ENCODE measurements around the gene TBL1XR1.

TBL1XR1 gene

DNA sequence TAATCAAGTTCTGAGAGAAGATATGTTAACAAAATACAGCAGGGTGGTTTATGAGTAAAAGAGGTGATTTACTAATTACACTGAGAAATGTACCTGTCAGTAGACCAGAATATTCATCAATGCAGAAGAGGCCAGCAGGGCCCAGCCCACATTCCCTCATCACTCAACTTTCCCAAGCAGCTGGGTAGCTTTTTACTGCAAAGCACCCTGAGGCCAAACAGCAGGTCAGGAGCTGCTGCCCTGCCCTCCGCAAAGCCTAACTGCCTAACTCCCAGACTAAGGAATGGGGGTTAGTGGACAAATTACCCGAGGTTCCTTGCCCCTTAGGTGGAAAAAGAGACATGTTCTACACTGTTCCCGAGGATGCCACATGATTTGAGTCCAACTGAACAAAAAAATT lies 108.2 kb downstream of the TBL1XR1 start:
- no peak overlapping the region for H3K4me3 ChIP-seq (replicated peaks; ENCODE audit: low read depth, low read length)
- TF ChIP-seq, protein P1, sequence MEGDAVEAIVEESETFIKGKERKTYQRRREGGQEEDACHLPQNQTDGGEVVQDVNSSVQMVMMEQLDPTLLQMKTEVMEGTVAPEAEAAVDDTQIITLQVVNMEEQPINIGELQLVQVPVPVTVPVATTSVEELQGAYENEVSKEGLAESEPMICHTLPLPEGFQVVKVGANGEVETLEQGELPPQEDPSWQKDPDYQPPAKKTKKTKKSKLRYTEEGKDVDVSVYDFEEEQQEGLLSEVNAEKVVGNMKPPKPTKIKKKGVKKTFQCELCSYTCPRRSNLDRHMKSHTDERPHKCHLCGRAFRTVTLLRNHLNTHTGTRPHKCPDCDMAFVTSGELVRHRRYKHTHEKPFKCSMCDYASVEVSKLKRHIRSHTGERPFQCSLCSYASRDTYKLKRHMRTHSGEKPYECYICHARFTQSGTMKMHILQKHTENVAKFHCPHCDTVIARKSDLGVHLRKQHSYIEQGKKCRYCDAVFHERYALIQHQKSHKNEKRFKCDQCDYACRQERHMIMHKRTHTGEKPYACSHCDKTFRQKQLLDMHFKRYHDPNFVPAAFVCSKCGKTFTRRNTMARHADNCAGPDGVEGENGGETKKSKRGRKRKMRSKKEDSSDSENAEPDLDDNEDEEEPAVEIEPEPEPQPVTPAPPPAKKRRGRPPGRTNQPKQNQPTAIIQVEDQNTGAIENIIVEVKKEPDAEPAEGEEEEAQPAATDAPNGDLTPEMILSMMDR (IDR thresholded peaks at IDR 0.05; ENCODE audit: low read depth, low read length, missing control alignments) = no peak
- DNase-seq (ENCODE audit: extremely low read depth, low read depth) = no peak

DNA sequence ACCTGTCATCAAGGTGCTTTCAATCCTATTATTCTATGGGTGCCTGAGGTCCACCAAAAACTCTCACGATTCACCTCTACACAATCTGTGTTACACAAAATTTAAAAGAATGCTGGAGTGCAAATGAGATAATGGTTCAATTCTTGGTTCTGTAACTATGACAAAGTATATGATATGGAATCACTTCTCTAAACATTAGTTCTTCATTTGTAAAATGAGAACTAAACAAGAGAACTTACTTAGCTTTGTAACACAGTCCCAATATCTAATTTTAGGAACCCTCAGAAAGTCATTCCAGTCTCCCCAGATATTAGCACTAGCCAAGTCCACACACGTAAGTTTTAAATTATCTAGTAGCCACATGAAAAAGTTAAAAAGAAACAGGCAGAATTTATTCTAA lies 111.5 kb downstream of the TBL1XR1 start:
- DNase-seq (ENCODE audit: extremely low read depth, low read depth) = no peak
- no peak overlapping the region for H3K4me3 ChIP-seq (replicated peaks; ENCODE audit: low read depth, low read length)
- TF ChIP-seq, protein P1 (IDR thresholded peaks at IDR 0.05; ENCODE audit: low read depth, low read length, missing control alignments) = no peak

DNA sequence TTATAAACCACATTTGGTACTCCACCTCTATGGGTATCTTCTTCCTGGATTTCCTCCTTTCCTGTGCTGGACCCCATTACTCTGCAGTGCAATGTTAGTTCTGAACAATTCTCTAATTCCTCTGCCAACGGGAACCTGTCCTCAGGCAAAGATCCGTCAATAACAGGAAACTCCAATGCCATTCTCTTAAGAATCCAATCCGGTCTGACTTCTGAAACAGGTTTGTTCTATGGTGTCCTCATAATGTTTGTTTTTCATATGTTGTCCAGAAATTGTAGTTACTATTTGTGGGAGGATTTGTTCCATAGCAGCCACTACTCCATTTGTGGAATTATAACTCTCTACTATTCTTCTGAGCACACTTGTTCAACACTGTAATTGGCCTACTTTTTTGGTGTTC lies 112.7 kb downstream of the TBL1XR1 start:
- TF ChIP-seq, protein P1 (IDR thresholded peaks at IDR 0.05; ENCODE audit: low read depth, low read length, missing control alignments) = no peak
- DNase-seq (ENCODE audit: extremely low read depth, low read depth) = no peak
- no peak overlapping the region for H3K4me3 ChIP-seq (replicated peaks; ENCODE audit: low read depth, low read length)

DNA sequence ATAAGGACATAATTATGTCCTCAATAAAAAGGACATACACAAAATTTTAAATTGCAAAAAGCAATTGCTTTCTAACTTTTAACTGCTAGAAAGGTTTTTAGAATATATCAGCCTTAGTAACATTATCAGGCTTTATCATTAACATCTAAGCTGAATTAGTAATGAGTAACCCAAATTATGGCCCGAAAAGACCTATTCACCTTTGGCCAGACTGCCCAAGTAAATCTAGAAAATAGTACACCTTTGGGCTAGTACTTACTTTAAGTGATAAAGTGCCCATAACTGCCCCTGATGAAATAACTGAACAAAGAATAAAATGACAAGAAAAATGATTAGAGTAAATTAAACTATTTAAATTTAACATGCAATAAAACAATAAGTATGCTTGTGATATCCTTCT lies 117.2 kb downstream of the TBL1XR1 start:
- DNase-seq (ENCODE audit: extremely low read depth, low read depth) = no peak
- no peak overlapping the region for H3K4me3 ChIP-seq (replicated peaks; ENCODE audit: low read depth, low read length)
- TF ChIP-seq, protein P1 (IDR thresholded peaks at IDR 0.05; ENCODE audit: low read depth, low read length, missing control alignments) = no peak

DNA sequence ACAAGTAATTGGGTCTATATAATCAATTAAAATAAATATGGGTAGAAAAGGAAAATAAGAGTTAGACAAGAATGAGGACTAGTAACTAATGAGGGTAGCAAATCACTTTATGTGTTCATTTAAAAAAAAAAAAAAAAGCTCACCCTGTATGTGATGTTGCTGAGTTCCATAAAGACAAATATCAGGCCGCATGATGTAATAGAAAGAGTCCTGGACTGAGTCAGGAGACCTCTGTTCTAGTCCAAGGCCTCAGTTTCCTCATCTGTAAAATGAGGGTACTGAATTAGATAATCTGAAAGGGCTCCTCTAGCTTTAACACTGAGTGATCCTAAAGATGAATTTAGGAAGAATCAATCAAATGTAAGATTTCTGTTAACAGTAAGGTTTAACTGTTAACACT lies 117.6 kb downstream of the TBL1XR1 start:
- TF ChIP-seq, protein P1 (IDR thresholded peaks at IDR 0.05; ENCODE audit: low read depth, low read length, missing control alignments) = no peak
- H3K4me3 ChIP-seq (replicated peaks; ENCODE audit: low read depth, low read length) = no peak overlapping the region
- no peak for DNase-seq (ENCODE audit: extremely low read depth, low read depth)

DNA sequence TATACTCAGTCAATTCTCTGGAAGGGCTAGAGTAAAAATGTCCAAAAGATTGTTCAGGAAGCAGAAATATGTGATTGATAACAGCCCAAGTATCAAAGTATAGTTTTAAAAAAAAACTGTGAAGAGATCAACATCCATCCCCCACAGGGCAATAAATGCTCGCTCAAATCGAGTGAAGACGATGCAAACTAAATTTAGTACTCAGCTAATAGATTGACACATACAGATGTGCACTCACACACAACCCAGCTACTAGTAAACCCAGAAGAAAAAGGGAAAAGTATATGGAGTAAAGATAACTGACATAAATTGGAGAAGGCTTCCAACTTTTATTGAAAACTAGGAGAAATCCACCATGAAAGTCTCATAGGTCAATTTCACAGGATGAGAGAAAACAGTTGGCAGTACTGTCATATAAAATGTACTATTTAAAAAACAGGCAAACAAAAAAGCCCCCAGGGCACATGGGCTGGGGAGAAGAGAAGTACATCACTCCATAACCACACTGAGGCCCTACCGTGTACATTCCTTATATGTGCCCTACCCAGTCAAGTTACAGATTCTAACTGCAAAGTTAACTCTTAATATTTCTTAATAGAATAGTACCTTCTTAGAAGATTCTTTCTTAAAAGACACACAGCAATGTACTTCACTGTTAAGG lies 125.7 kb downstream of the TBL1XR1 start:
- TF ChIP-seq, protein P1 (IDR thresholded peaks at IDR 0.05; ENCODE audit: low read depth, low read length, missing control alignments) = no peak
- no peak for DNase-seq (ENCODE audit: extremely low read depth, low read depth)

More for the DNA sequence above, 125.7 kb downstream of the TBL1XR1 start:
- no peak overlapping the region for H3K4me3 ChIP-seq (replicated peaks; ENCODE audit: low read depth, low read length)
